Diencephalon (tissue), 1 donor: ENCODE results near the gene MBD6. TPM values are rescaled to one million over a fixed set of nuclear protein-coding genes. Genes with fewer than 3 reads are reported as not detected.

Experiments
- small RNA-seq: library from RNA; depleted of rRNA; stranded (forward); fragments of <200 nt; gene quantifications from one replicate; pipeline ENCODE3, GENCODE V24; 2014
- total RNA-seq: library from RNA; depleted of rRNA; stranded (reverse); fragments of >200 nt; gene quantifications from one replicate; pipeline ENCODE4 v1.2.3, GENCODE V29; 2014

Gene MBD6, protein sequence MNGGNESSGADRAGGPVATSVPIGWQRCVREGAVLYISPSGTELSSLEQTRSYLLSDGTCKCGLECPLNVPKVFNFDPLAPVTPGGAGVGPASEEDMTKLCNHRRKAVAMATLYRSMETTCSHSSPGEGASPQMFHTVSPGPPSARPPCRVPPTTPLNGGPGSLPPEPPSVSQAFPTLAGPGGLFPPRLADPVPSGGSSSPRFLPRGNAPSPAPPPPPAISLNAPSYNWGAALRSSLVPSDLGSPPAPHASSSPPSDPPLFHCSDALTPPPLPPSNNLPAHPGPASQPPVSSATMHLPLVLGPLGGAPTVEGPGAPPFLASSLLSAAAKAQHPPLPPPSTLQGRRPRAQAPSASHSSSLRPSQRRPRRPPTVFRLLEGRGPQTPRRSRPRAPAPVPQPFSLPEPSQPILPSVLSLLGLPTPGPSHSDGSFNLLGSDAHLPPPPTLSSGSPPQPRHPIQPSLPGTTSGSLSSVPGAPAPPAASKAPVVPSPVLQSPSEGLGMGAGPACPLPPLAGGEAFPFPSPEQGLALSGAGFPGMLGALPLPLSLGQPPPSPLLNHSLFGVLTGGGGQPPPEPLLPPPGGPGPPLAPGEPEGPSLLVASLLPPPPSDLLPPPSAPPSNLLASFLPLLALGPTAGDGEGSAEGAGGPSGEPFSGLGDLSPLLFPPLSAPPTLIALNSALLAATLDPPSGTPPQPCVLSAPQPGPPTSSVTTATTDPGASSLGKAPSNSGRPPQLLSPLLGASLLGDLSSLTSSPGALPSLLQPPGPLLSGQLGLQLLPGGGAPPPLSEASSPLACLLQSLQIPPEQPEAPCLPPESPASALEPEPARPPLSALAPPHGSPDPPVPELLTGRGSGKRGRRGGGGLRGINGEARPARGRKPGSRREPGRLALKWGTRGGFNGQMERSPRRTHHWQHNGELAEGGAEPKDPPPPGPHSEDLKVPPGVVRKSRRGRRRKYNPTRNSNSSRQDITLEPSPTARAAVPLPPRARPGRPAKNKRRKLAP
- total RNA-seq = 4.2 TPM

DNA sequence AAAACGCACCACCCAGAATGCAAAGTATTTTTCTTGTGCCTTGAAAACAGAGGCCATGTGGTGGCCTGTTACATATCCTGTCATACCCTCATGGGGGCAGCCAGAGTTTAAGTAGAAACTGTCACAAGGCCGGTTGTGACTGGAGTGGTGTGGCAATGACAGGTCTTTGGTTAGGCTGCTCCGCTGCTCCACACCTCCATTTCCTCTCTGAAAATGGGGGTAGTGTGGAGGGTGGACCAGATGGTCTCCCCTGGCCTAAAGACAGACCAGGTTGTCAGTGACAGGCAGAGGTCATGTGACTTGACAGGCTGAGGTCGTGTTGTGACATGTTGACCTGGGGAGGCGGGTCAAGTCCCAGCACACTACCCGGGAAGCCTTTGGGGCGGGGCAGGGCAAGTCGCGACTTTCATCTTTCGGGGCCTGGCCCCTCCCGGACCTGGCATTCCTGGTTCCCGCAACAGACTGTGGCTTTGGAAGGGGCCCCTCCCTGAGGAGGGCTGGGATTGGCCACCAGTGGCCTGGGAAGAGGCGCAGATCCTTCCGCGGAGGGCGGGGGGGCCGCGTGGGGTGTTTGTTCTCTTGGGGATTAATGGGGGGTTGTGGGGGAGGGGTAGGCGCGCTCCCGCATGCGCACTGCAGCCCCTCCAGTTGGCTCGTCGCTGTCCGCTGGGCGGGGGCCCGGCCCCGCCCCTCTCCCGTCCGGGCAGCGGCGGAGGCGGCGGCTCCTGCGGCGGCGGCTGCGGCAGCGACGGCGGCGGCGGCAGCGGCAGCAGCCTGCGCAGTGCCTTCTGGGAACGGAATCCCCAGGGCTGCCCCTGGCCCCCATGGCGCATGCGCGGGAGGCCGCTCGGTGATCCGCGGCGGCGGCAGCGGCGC, at the start of gene MBD6:
TSS of gene MBD6 (plus strand) at position 814 of the 876 bp plus-strand sequence. CDS start 1,480 bp downstream, outside the sequence.

GRCh38 chr12:57479376-57480115, 43.1 kb upstream of the MBD6 start, which contains the start of gene ARHGAP9:
Gene ARHGAP9, minus strand, starts transcription at chr12:57479866. Its CDS starts 460 bp downstream, at chr12:57479406.

DNA sequence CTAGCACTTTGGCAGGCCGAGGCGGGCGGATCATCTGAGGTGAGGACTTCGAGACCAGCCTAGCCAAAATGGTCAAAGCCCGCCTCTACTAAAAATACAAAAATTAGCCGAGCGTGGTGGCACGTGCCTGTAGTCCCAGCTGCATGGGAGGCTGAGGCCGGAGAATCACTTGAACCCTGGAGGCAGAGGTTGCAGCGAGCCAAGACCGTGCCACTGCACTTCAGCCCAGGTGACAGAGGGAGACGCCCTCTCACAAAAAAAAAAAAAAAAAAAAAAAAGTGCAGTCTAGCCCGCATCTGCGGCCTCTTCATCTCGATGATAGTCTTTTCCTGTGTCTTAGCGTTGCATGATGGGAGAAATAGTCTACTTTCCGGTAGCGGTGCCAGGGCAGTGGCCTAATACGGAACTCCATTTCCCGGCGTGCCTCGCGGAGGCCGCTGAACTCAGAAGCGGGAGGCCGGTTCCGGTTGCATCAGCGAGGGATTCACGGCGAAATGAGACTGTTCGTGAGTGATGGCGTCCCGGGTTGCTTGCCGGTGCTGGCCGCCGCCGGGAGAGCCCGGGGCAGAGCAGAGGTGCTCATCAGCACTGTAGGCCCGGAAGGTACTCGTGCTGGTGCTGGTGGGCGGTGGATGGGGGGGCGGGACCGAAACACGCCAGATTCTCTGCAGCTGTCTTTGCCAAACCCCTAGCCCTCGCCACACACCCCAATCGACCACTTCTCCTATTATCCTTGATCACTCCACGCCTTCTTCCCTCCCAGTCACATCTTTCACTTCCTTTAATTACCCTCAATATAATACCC, 34.8 kb upstream of the MBD6 start, which contains the start of gene MARS1:
TSS of gene MARS1 (plus strand) at position 472 of the 805 bp plus-strand sequence. CDS start at position 495, 23 bp downstream.

DNA sequence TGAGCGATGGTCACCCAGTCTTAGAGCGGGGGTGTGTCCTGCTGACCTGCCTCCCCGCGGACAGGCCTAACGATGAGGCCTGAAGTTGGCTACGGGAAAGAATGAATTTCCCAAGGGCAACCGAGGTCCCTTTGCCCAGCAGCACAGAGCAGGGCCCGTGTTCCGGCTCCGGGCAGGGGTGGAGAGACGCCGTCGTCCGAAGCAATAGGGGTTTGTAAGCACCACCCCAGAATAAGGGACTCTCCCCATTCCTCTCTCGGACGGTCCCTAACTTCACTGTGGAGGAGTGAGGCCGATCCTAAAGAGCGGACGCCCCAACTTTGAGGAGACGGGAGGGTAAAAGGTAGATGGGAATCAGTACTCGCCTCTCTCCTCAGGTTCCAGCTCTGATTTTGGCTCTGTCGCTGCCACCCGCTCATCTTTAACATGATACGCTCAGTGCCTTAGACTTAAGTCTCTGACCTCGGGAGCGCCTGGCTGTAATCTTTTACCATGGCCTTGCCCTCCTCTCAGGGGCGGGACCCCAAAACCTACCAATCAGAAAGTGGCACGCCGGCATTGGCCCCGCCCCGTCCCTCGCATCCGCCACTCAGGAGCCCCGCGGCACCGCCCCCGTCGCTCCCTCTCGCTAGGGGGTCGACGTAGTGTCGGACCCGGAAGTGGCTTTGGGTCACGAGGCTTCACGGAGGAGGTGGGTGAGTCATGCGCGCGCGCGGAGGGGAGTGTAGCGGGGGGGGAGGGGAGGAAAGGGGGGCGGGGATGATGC, 2.4 kb upstream of the MBD6 start, which contains the start of gene DDIT3:
TSS of gene DDIT3 (minus strand) at position 462 of the 766 bp plus-strand sequence. CDS start 3,108 bp downstream, outside the sequence.

GRCh38 chr12:57546438-57547287, 24.0 kb downstream of the MBD6 start, which contains the start of gene DCTN2:
Gene DCTN2, minus strand, starts transcription at chr12:57547192. Its CDS starts 129 bp downstream, at chr12:57547063.

GRCh38 chr12:57549909-57550640, 27.5 kb downstream of the MBD6 start, which contains the start of gene KIF5A:
Gene KIF5A, plus strand, starts transcription at chr12:57550044. Its CDS starts 228 bp downstream, at chr12:57550272.

Small RNA genes within 50 kb of the gene (small RNA-seq; reads per million reads assigned to genes)
- not detected for gene MIR616

Other genes with a start within 250 kb of the MBD6 start
- 38.5 TPM for gene R3HDM2, start 91.8 kb upstream of the MBD6 start, total RNA-seq
- not detected for gene INHBC, start 88.0 kb upstream of the MBD6 start, total RNA-seq
- not detected for gene INHBE, start 67.5 kb upstream of the MBD6 start, total RNA-seq
- 1.6 TPM for gene GLI1, start 63.0 kb upstream of the MBD6 start, total RNA-seq
- gene ARHGAP9, start 43.0 kb upstream of the MBD6 start, total RNA-seq = 2.1 TPM
- 112 TPM for gene MARS1, start 34.8 kb upstream of the MBD6 start, total RNA-seq
- gene DDIT3, start 2.3 kb upstream of the MBD6 start, total RNA-seq = 8.5 TPM
- 127 TPM for gene DCTN2, start 24.4 kb downstream of the MBD6 start, total RNA-seq
- 114 TPM for gene KIF5A, start 27.2 kb downstream of the MBD6 start, total RNA-seq
- 19.6 TPM for gene PIP4K2C, start 68.4 kb downstream of the MBD6 start, total RNA-seq
- gene DTX3, start 82.0 kb downstream of the MBD6 start, total RNA-seq = 58.1 TPM
- gene ARHGEF25, start 88.6 kb downstream of the MBD6 start, total RNA-seq = 22.4 TPM
- gene B4GALNT1, start 110.4 kb downstream of the MBD6 start, total RNA-seq = 47.5 TPM
- 131 TPM for gene OS9, start 171.3 kb downstream of the MBD6 start, total RNA-seq
- gene AGAP2, start 215.9 kb downstream of the MBD6 start, total RNA-seq = 55.6 TPM
- 52.6 TPM for gene TSPAN31, start 222.2 kb downstream of the MBD6 start, total RNA-seq
- gene CDK4, start 229.5 kb downstream of the MBD6 start, total RNA-seq = 60.4 TPM
- 21.7 TPM for gene MARCHF9, start 232.3 kb downstream of the MBD6 start, total RNA-seq
- not detected for gene CYP27B1, start 244.3 kb downstream of the MBD6 start, total RNA-seq
- gene METTL1, start 249.3 kb downstream of the MBD6 start, total RNA-seq = 4.2 TPM
- 2.8 TPM for gene EEF1AKMT3, start 249.8 kb downstream of the MBD6 start, total RNA-seq